Osteocyte (in vitro differentiated cells): ENCODE data around the gene RAB6A. TPM values are rescaled to one million over a fixed set of nuclear protein-coding genes. Genes with fewer than 3 reads are reported as not detected.

ENCODE experiments used
- DNase-seq: peaks from one replicate; pipeline ENCODE4 v3.0.0; 2021; ENCODE audit warnings: mixed read lengths; ENCODE audit not compliant: unreplicated experiment; ENCODE audit errors: extremely low spot score
- H3K27ac Mint-ChIP-seq: one replicate; pipeline ENCODE4 v1.8.0; 2021; ENCODE audit warnings: mild to moderate bottlenecking, mixed read lengths; ENCODE audit not compliant: unreplicated experiment
- H3K27me3 Mint-ChIP-seq: one replicate; pipeline ENCODE4 v1.8.0; 2021; ENCODE audit warnings: mixed read lengths; ENCODE audit not compliant: unreplicated experiment
- H3K36me3 Mint-ChIP-seq: one replicate; pipeline ENCODE4 v1.8.0; 2021; ENCODE audit warnings: mixed read lengths; ENCODE audit not compliant: unreplicated experiment
- H3K4me1 Mint-ChIP-seq: one replicate; pipeline ENCODE4 v1.8.0; 2021; ENCODE audit warnings: mixed read lengths; ENCODE audit not compliant: unreplicated experiment
- H3K4me3 Mint-ChIP-seq: one replicate; pipeline ENCODE4 v1.8.0; 2021; ENCODE audit warnings: mild to moderate bottlenecking, moderate library complexity, mixed read lengths; ENCODE audit not compliant: unreplicated experiment
- H3K9me3 Mint-ChIP-seq: one replicate; pipeline ENCODE4 v1.8.0; 2021; ENCODE audit warnings: mixed read lengths; ENCODE audit not compliant: unreplicated experiment
- total RNA-seq: library from RNA; stranded (reverse); gene quantifications from 2 replicates; pipeline ENCODE4 v1.2.1, GENCODE V29; 2021
- TF ChIP-seq, protein P1 (sequence below): fragments of 200-600 bp; sonication (generic); IDR thresholded peaks from 2 replicates; pipeline ENCODE4 v1.5.0; 2021; ENCODE audit warnings: antibody characterized with exemption, mild to moderate bottlenecking, moderate library complexity

Gene RAB6A
- total RNA-seq, 1 donor from 2014 or later: 145 TPM

- no peaks in the 10 kb centered on the region for H3K36me3 Mint-ChIP-seq
- H3K4me3 Mint-ChIP-seq: no peak overlapping the region
- H3K9me3 Mint-ChIP-seq: no peaks in the 10 kb centered on the region
- no peak overlapping the region for H3K27ac Mint-ChIP-seq
- H3K4me1 Mint-ChIP-seq: no peaks in the 10 kb centered on the region
- no peak for DNase-seq
- peaks cover 16% of the 10 kb centered on the region for H3K27me3 Mint-ChIP-seq
- TF ChIP-seq, protein P1, sequence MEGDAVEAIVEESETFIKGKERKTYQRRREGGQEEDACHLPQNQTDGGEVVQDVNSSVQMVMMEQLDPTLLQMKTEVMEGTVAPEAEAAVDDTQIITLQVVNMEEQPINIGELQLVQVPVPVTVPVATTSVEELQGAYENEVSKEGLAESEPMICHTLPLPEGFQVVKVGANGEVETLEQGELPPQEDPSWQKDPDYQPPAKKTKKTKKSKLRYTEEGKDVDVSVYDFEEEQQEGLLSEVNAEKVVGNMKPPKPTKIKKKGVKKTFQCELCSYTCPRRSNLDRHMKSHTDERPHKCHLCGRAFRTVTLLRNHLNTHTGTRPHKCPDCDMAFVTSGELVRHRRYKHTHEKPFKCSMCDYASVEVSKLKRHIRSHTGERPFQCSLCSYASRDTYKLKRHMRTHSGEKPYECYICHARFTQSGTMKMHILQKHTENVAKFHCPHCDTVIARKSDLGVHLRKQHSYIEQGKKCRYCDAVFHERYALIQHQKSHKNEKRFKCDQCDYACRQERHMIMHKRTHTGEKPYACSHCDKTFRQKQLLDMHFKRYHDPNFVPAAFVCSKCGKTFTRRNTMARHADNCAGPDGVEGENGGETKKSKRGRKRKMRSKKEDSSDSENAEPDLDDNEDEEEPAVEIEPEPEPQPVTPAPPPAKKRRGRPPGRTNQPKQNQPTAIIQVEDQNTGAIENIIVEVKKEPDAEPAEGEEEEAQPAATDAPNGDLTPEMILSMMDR: no peak
Measured at GRCh38 chr11:73640592-73640991, 120.3 kb downstream of the RAB6A start.

GRCh38 chr11:73637012-73637411 is 123.9 kb downstream of the RAB6A start:
- Mint-ChIP-seq H3K4me1 (no peaks in the 10 kb centered on the region), H3K4me3 (no peak overlapping the region), H3K9me3 (no peaks in the 10 kb centered on the region), H3K36me3 (no peaks in the 10 kb centered on the region), H3K27ac (no peak overlapping the region), H3K27me3 (peaks cover 9% of the 10 kb centered on the region)
- no peak for DNase-seq
- TF ChIP-seq, protein P1: no peak

- Mint-ChIP-seq H3K4me3 (no peak overlapping the region), H3K36me3 (no peaks in the 10 kb centered on the region), H3K9me3 (no peaks in the 10 kb centered on the region), H3K27me3 (peaks cover 7% of the 10 kb centered on the region), H3K27ac (no peak overlapping the region), H3K4me1 (no peaks in the 10 kb centered on the region)
- no peak for DNase-seq
- TF ChIP-seq, protein P1: no peak
Measured at GRCh38 chr11:73636249-73636648, 124.6 kb downstream of the RAB6A start.

DNA sequence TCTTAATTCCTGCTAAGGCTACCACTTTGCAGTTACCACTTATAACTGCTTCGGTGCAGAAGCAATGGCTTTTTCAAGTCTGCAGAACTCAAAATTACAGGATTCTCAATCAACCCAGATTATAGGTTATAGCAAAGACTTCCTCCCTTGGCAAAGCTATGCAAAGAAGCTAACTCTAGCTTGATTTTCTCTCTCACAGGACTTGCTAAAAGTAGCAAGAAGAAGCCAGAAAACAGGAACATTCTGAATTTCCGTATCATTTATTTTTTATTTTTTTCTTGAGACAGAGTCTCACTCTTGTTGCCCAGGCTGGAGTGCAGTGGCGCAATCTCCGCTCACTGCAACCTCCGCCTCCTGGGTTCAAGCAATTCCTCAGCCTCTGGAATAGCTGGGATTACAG is 125.2 kb downstream of the RAB6A start:
- Mint-ChIP-seq H3K4me3 (no peak overlapping the region), H3K36me3 (no peaks in the 10 kb centered on the region), H3K27me3 (peaks cover 6% of the 10 kb centered on the region), H3K9me3 (no peaks in the 10 kb centered on the region), H3K4me1 (no peaks in the 10 kb centered on the region), H3K27ac (no peak overlapping the region)
- TF ChIP-seq, protein P1: no peak
- DNase-seq: no peak

GRCh38 chr11:73633999-73634398 is 126.9 kb downstream of the RAB6A start:
- TF ChIP-seq, protein P1: no peak
- H3K4me1 Mint-ChIP-seq: no peaks in the 10 kb centered on the region
- H3K4me3 Mint-ChIP-seq: no peak overlapping the region
- H3K27me3 Mint-ChIP-seq: peaks cover 6% of the 10 kb centered on the region
- H3K9me3 Mint-ChIP-seq: no peaks in the 10 kb centered on the region
- no peak for DNase-seq
- no peaks in the 10 kb centered on the region for H3K36me3 Mint-ChIP-seq
- no peak overlapping the region for H3K27ac Mint-ChIP-seq
